ENCODE data around the gene CNTN5.

Gene CNTN5

DNA sequence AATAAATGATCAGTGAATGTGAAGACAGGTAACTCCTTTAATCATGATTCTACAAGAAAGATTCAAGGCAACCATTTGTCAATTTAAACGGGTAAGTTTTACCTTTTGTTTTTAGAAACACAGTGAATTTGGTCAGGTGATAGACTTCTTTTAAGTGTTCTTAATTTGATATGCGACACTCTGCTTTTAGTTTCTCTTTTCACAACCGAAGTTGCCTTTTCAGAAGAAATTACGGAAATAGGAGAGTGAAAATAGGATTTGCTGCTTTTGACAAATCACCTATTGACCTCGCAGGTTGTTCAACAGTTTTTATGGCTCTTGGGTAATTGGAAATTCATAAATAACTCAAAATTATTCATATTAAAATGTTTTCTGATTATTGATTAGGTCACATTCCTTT lies 142.1 kb downstream of the CNTN5 start (continued):
- TF ChIP-seq BACH2 (CRISPR knock-in tag; IDR thresholded peaks at IDR 0.05; ENCODE audit: borderline replicate concordance) (no peak), ZC3H10 (CRISPR knock-in tag; IDR thresholded peaks at IDR 0.05) (no peak), CSDC2 (CRISPR knock-in tag; IDR thresholded peaks at IDR 0.05) (no peak)
- TF ChIP-seq, protein P1, sequence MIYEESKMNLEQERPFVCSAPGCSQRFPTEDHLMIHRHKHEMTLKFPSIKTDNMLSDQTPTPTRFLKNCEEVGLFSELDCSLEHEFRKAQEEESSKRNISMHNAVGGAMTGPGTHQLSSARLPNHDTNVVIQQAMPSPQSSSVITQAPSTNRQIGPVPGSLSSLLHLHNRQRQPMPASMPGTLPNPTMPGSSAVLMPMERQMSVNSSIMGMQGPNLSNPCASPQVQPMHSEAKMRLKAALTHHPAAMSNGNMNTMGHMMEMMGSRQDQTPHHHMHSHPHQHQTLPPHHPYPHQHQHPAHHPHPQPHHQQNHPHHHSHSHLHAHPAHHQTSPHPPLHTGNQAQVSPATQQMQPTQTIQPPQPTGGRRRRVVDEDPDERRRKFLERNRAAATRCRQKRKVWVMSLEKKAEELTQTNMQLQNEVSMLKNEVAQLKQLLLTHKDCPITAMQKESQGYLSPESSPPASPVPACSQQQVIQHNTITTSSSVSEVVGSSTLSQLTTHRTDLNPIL (CRISPR knock-in tag; IDR thresholded peaks at IDR 0.05; ENCODE audit: low read depth), result no peak

DNA sequence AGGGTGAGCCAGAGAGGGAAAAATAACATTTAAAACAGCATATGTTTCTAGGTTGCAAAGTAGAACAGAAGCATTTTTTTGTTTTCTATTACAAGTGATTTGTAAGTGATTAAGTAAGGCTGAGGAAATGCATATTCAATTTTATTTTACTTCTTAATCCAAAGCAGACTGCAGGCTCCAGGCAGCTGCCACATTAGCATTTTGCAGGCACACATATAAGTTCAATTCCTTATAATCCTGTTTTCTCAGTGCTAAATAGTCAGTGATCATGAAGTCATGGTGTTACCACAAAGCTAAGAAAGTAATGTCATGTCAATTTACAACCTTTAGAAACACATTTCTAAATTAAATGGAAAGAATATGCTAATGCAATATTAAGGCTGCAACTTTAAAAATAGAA lies 149.8 kb downstream of the CNTN5 start:
- no peak for TF ChIP-seq TCF4 (CRISPR knock-in tag; IDR thresholded peaks at IDR 0.05; ENCODE audit: borderline replicate concordance)
- no peak for TF ChIP-seq GLIS3 (CRISPR knock-in tag; IDR thresholded peaks at IDR 0.05)
- TF ChIP-seq SNAI2 (CRISPR knock-in tag; IDR thresholded peaks at IDR 0.05), result no peak
- no peak for TF ChIP-seq ZNF565 (CRISPR knock-in tag; conservative IDR thresholded peaks at IDR 0.05; ENCODE audit: low read depth)
- no peak for TF ChIP-seq ZNF70 (CRISPR knock-in tag; IDR thresholded peaks at IDR 0.05)
- TF ChIP-seq RARB (CRISPR knock-in tag; IDR thresholded peaks at IDR 0.05), result no peak
- no peak for TF ChIP-seq ZNF8 (CRISPR knock-in tag; IDR thresholded peaks at IDR 0.05)

DNA sequence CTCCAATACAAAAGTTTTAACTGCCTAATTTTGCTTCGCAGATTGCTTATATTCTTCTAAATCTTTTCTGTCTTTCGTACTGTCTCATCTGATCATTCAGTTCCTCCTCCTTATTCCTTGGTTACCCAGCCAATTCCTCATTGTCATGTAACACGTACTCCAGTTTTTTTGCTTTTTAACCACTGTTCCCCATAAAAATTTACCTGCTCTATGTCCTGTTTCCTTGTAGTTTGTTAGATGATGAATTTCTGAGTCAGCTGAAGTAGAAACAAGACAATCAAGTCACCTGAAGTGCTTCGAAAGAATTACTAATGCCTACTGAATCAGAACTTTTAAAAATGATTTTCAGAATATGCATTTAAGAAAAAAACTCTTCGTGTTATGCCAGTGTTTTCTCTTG lies 150.6 kb downstream of the CNTN5 start:
- TF ChIP-seq ARNTL (CRISPR knock-in tag; IDR thresholded peaks at IDR 0.05; ENCODE audit: borderline replicate concordance, low read depth) (no peak), TCF4 (CRISPR knock-in tag; IDR thresholded peaks at IDR 0.05; ENCODE audit: borderline replicate concordance) (no peak), SNAI2 (CRISPR knock-in tag; IDR thresholded peaks at IDR 0.05) (no peak), ESRRG (CRISPR knock-in tag; IDR thresholded peaks at IDR 0.05) (no peak), ISL1 (CRISPR knock-in tag; IDR thresholded peaks at IDR 0.05) (no peak), TOX (CRISPR knock-in tag; IDR thresholded peaks at IDR 0.05; ENCODE audit: borderline replicate concordance) (no peak), ZNF70 (CRISPR knock-in tag; IDR thresholded peaks at IDR 0.05) (no peak), ZNF8 (CRISPR knock-in tag; IDR thresholded peaks at IDR 0.05) (no peak), CSRNP3 (CRISPR knock-in tag; IDR thresholded peaks at IDR 0.05) (no peak), GLIS3 (CRISPR knock-in tag; IDR thresholded peaks at IDR 0.05) (no peak), ZFP30 (CRISPR knock-in tag; IDR thresholded peaks at IDR 0.05) (no peak)
- TF ChIP-seq, protein P2, sequence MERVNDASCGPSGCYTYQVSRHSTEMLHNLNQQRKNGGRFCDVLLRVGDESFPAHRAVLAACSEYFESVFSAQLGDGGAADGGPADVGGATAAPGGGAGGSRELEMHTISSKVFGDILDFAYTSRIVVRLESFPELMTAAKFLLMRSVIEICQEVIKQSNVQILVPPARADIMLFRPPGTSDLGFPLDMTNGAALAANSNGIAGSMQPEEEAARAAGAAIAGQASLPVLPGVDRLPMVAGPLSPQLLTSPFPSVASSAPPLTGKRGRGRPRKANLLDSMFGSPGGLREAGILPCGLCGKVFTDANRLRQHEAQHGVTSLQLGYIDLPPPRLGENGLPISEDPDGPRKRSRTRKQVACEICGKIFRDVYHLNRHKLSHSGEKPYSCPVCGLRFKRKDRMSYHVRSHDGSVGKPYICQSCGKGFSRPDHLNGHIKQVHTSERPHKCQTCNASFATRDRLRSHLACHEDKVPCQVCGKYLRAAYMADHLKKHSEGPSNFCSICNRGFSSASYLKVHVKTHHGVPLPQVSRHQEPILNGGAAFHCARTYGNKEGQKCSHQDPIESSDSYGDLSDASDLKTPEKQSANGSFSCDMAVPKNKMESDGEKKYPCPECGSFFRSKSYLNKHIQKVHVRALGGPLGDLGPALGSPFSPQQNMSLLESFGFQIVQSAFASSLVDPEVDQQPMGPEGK (CRISPR knock-in tag; IDR thresholded peaks at IDR 0.05; ENCODE audit: borderline replicate concordance), result no peak
- TF ChIP-seq, protein P3, sequence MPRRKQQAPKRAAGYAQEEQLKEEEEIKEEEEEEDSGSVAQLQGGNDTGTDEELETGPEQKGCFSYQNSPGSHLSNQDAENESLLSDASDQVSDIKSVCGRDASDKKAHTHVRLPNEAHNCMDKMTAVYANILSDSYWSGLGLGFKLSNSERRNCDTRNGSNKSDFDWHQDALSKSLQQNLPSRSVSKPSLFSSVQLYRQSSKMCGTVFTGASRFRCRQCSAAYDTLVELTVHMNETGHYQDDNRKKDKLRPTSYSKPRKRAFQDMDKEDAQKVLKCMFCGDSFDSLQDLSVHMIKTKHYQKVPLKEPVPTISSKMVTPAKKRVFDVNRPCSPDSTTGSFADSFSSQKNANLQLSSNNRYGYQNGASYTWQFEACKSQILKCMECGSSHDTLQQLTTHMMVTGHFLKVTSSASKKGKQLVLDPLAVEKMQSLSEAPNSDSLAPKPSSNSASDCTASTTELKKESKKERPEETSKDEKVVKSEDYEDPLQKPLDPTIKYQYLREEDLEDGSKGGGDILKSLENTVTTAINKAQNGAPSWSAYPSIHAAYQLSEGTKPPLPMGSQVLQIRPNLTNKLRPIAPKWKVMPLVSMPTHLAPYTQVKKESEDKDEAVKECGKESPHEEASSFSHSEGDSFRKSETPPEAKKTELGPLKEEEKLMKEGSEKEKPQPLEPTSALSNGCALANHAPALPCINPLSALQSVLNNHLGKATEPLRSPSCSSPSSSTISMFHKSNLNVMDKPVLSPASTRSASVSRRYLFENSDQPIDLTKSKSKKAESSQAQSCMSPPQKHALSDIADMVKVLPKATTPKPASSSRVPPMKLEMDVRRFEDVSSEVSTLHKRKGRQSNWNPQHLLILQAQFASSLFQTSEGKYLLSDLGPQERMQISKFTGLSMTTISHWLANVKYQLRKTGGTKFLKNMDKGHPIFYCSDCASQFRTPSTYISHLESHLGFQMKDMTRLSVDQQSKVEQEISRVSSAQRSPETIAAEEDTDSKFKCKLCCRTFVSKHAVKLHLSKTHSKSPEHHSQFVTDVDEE (CRISPR knock-in tag; IDR thresholded peaks at IDR 0.05), result no peak
- no peak for ATAC-seq

More for the DNA sequence above, 149.8 kb downstream of the CNTN5 start:
- ATAC-seq, result no peak

DNA sequence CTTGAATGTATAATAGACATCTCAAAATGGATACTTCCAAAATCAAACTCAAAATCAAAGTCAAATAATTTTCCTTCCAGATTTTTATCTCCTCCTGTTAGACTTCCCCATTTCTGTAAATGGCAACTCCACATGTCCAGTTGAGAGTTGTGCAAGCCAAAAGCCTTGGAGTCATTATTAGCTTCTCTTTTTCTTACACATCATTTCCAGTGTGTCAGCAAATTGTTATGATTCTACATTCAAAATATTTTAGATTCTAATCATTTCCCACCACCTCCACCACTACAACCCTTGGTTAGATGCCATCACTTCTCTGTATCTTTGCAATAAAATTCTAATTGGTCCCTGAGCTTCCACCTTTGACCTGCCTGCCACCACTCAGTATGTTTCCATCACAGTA lies 155.7 kb downstream of the CNTN5 start:
- TF ChIP-seq ESRRG (CRISPR knock-in tag; IDR thresholded peaks at IDR 0.05) (no peak), ZC3H10 (CRISPR knock-in tag; IDR thresholded peaks at IDR 0.05) (no peak), TOX (CRISPR knock-in tag; IDR thresholded peaks at IDR 0.05; ENCODE audit: borderline replicate concordance) (no peak), ZNF565 (CRISPR knock-in tag; conservative IDR thresholded peaks at IDR 0.05; ENCODE audit: low read depth) (no peak), ZNF70 (CRISPR knock-in tag; IDR thresholded peaks at IDR 0.05) (no peak), BACH2 (CRISPR knock-in tag; IDR thresholded peaks at IDR 0.05; ENCODE audit: borderline replicate concordance) (no peak), RARB (CRISPR knock-in tag; IDR thresholded peaks at IDR 0.05) (no peak), ARNTL (CRISPR knock-in tag; IDR thresholded peaks at IDR 0.05; ENCODE audit: borderline replicate concordance, low read depth) (no peak)
- TF ChIP-seq, protein P2 (CRISPR knock-in tag; IDR thresholded peaks at IDR 0.05; ENCODE audit: borderline replicate concordance), result no peak
- no peak for ATAC-seq

Data from SK-N-SH treated with all-trans-retinoic acid at 6 μM for 48 hours (cell line).